ENCODE data around the gene TTBK1.

DNA sequence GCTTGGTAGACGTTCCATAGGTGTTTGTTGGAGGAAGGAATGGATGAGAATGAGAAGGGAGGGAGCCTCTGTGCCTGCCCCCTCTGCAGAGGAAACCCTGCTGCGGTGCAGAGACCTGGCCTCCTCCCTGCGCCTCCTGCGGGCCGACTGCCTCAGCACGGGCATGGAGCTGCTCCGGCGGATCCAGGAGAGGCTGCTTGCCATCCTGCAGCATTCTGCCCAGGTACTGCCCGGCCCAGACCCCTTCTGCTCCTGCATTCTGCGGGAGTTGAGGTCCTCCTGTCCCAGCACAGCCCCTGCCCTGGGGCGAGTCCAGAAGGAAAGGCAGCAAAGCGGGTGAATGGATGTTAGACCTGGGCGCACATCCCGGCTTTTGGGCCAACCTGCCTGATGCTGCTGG is 20.1 kb upstream of the TTBK1 start:
- TF ChIP-seq POLR2A (IDR thresholded peaks at IDR 0.05) (no peak), EP300 (IDR thresholded peaks at IDR 0.05) (no peak)
